IgD-negative memory B cell (primary cell): ENCODE results near the gene RTL10. TPM values are rescaled to one million over a fixed set of nuclear protein-coding genes. Genes with fewer than 3 reads are reported as not detected.
A peak's percentile ranks its signal among the peaks of the same experiment; 100 is the strongest.
"Not testable (repeated sequence)": the region's sequence is repeated elsewhere in the genome, so short reads cannot be mapped to it uniquely, and the experiment has no call there.

ENCODE experiments used
- H3K27ac Mint-ChIP-seq, 3 donors: one replicate each; pipeline ENCODE4 v1.8.0; 2020 to 2022; ENCODE audit warnings: mild to moderate bottlenecking in 3 of 3, mixed read lengths in 3 of 3, moderate library complexity in 1 of 3
- H3K27me3 Mint-ChIP-seq: one replicate; pipeline ENCODE4 v1.8.0; 2021; ENCODE audit warnings: mixed read lengths
- H3K36me3 Mint-ChIP-seq: one replicate; pipeline ENCODE4 v1.8.0; 2020; ENCODE audit warnings: mild to moderate bottlenecking, mixed read lengths
- H3K4me1 Mint-ChIP-seq, 3 donors: one replicate each; pipeline ENCODE4 v1.8.0; 2020 to 2022; ENCODE audit warnings: mixed read lengths in 3 of 3, mild to moderate bottlenecking in 1 of 3
- H3K4me3 Mint-ChIP-seq, 4 donors: one replicate each; pipeline ENCODE4 v1.8.0; 2020 to 2022; ENCODE audit warnings: mild to moderate bottlenecking in 4 of 4, mixed read lengths in 4 of 4, moderate library complexity in 3 of 4
- H3K9me3 Mint-ChIP-seq, 3 donors: one replicate each; pipeline ENCODE4 v1.8.0; 2020 to 2021; ENCODE audit warnings: mixed read lengths in 3 of 3, mild to moderate bottlenecking in 1 of 3
- polyA plus RNA-seq: library from polyadenylated mRNA; unstranded; fragments of 300-500 nt; fragmentation: Illumina TruSeq; gene quantifications from one replicate; pipeline ENCODE4 v1.2.3, GENCODE V29; 2021

RTL10 gene
- polyA plus RNA-seq, 1 donor from 2014 or later = 7.3 TPM

DNA sequence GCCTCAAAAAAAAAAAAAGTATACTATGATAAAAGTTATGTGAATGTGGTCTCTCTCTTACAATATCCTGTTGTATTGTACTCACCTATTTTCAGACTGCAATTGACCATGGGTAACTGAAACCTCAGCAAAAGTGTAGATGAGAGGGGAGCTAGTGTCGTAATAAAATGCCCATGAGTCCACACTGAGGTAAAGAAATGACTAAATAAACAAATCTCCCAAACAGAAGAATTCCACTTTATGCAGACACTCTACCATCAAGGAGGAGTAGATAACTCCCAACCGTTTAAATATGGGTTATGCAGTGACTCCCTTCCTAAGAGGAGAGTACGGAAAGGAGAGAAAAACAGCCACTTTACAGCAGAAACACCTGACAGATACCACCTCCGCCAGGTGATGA is 14.6 kb downstream of the RTL10 start:
- Mint-ChIP-seq H3K27ac (no peak overlapping the region), H3K4me1 (peaks cover 5 to 23% (median 11%) of the 10 kb centered on the region in 3 donors), H3K36me3 (no peaks in the 10 kb centered on the region), H3K4me3 (no peak overlapping the region), H3K27me3 (no peaks in the 10 kb centered on the region), H3K9me3 (no peaks in the 10 kb centered on the region)

- no peak overlapping the region for H3K27ac Mint-ChIP-seq
- H3K27me3 Mint-ChIP-seq = no peaks in the 10 kb centered on the region
- H3K4me3 Mint-ChIP-seq = no peak overlapping the region
- no peaks in the 10 kb centered on the region for H3K9me3 Mint-ChIP-seq
- H3K4me1 Mint-ChIP-seq = peaks cover 3 to 16% (median 10%) of the 10 kb centered on the region in 3 donors
- H3K36me3 Mint-ChIP-seq = no peaks in the 10 kb centered on the region
These were observed 16.8 kb downstream of the RTL10 start for GRCh38 chr22:19837915-19838314.

GRCh38 chr22:19836512-19836911 is 18.2 kb downstream of the RTL10 start:
- H3K27ac Mint-ChIP-seq = no peak overlapping the region
- no peaks in the 10 kb centered on the region for H3K36me3 Mint-ChIP-seq
- H3K4me1 Mint-ChIP-seq = peaks cover 0 to 12% (median 9%) of the 10 kb centered on the region in 3 donors
- no peaks in the 10 kb centered on the region for H3K9me3 Mint-ChIP-seq
- H3K4me3 Mint-ChIP-seq = no peak overlapping the region
- H3K27me3 Mint-ChIP-seq = no peaks in the 10 kb centered on the region

GRCh38 chr22:19834599-19834998 is 20.1 kb downstream of the RTL10 start:
- Mint-ChIP-seq H3K27ac (no peak overlapping the region), H3K4me1 (peaks cover 0 to 8% (median 5%) of the 10 kb centered on the region in 3 donors), H3K36me3 (no peaks in the 10 kb centered on the region)

GRCh38 chr22:19833327-19833726 is 21.3 kb downstream of the RTL10 start:
- H3K36me3 Mint-ChIP-seq, H3K9me3 Mint-ChIP-seq, H3K4me3 Mint-ChIP-seq, H3K27ac Mint-ChIP-seq, H3K27me3 Mint-ChIP-seq, H3K4me1 Mint-ChIP-seq: not testable (repeated sequence)

More at GRCh38 chr22:19834599-19834998, 20.1 kb downstream of the RTL10 start:
- Mint-ChIP-seq H3K9me3 (no peaks in the 10 kb centered on the region), H3K27me3 (no peaks in the 10 kb centered on the region), H3K4me3 (no peak overlapping the region)

DNA sequence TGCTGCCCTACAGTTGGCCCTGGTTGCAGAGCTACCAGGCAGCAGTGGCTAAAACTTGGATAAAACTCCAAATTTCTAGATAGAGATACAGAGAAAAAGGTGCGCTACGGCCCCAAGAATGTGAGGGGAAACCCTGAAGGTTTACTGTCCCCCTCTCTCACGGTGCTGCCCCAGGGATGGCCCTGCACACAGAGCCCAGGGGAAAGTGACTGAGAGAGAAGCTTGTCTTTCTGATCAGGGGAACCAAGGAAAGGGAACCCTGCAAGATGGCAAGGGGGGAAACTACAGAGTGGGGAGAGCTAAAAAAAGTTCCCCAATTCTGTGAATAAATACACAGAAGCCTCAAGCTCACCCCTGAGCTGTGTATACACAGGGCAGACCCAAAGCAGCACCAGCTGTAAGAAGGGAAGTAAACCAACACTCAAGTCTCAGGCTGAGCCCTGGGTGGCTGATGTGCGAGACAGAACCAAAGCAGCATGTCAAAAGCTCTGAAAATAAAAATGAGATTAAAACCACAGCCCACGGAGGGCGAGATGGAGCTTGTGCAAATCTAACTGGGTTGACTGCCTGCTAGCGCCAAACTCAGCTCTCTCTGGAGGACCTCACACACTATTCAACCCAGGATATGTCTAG is 22.1 kb downstream of the RTL10 start:
- H3K27ac Mint-ChIP-seq = no peak overlapping the region
- peaks cover 2% of the 10 kb centered on the region for H3K36me3 Mint-ChIP-seq
- peaks cover 0 to 8% (median 1%) of the 10 kb centered on the region in 3 donors for H3K4me1 Mint-ChIP-seq
- H3K9me3 Mint-ChIP-seq = no peaks in the 10 kb centered on the region
- no peak overlapping the region for H3K4me3 Mint-ChIP-seq
- H3K27me3 Mint-ChIP-seq = no peaks in the 10 kb centered on the region

- H3K27me3 Mint-ChIP-seq, H3K4me3 Mint-ChIP-seq, H3K4me1 Mint-ChIP-seq, H3K27ac Mint-ChIP-seq, H3K36me3 Mint-ChIP-seq, H3K9me3 Mint-ChIP-seq: not testable (repeated sequence)
These were observed 22.7 kb downstream of the RTL10 start for GRCh38 chr22:19831979-19832378.

GRCh38 chr22:19831016-19831415 is 23.7 kb downstream of the RTL10 start:
- peak overlapping the region in 1 of 3 donors; percentile 4 for H3K27ac Mint-ChIP-seq
- no peaks in the 10 kb centered on the region for H3K27me3 Mint-ChIP-seq
- no peak overlapping the region for H3K4me3 Mint-ChIP-seq
- no peaks in the 10 kb centered on the region for H3K9me3 Mint-ChIP-seq
- peaks cover 0 to 6% (median 0%) of the 10 kb centered on the region in 3 donors for H3K4me1 Mint-ChIP-seq
- peaks cover 4% of the 10 kb centered on the region for H3K36me3 Mint-ChIP-seq

GRCh38 chr22:19828035-19828401 is 26.7 kb downstream of the RTL10 start:
- Mint-ChIP-seq H3K27ac (no peak overlapping the region), H3K27me3 (no peaks in the 10 kb centered on the region), H3K4me3 (no peak overlapping the region), H3K9me3 (no peaks in the 10 kb centered on the region), H3K36me3 (peaks cover 4% of the 10 kb centered on the region), H3K4me1 (peaks cover 0 to 5% (median 2%) of the 10 kb centered on the region in 3 donors)

- peaks cover 0 to 5% (median 2%) of the 10 kb centered on the region in 3 donors for H3K4me1 Mint-ChIP-seq
- H3K4me3 Mint-ChIP-seq = no peak overlapping the region
- no peaks in the 10 kb centered on the region for H3K27me3 Mint-ChIP-seq
- H3K27ac Mint-ChIP-seq = no peak overlapping the region
- H3K36me3 Mint-ChIP-seq = peaks cover 4% of the 10 kb centered on the region
- no peaks in the 10 kb centered on the region for H3K9me3 Mint-ChIP-seq
These were observed 27.2 kb downstream of the RTL10 start for GRCh38 chr22:19827341-19828034.

GRCh38 chr22:19826619-19826950 is 28.1 kb downstream of the RTL10 start:
- Mint-ChIP-seq H3K4me3 (peak overlapping the region in 1 of 4 donors; percentile 17), H3K9me3 (no peaks in the 10 kb centered on the region), H3K36me3 (peaks cover 4% of the 10 kb centered on the region), H3K27me3 (no peaks in the 10 kb centered on the region), H3K27ac (no peak overlapping the region), H3K4me1 (peaks cover 0 to 2% (median 2%) of the 10 kb centered on the region in 3 donors)

DNA sequence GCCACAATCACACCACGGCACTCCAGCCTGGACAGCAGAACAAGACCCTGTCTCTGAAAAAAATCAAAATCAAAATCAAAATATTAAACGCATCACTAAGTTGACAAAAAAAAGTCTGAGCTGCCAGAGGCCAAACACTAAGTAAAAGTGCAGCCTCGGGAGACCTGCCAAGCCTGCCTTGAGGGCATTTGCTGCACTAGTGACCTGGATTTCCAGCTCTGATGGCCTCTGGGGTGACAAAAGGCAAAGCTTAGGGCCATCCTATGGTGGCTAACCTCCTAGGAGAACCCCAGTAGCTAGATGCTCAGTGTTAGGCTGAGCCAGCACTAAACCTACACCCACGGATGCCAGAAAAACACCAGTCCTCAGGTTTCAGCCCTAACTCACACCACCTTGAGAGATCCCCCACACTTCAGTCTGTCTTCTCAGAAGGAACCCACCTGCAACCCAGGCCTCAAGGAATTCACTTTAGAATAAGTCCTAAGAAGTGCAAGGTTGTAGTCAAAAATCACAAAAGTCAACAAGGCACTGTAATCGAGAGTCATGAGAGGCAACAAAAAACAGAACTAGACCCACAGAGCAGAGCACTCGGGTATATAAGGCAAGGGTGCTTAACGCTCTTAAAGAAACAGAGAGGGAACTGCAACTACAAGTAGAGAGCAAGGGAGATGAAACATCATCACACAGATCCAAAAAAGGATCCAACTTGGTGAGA is 28.6 kb downstream of the RTL10 start:
- peaks cover 4% of the 10 kb centered on the region for H3K36me3 Mint-ChIP-seq
- H3K27ac Mint-ChIP-seq = no peak overlapping the region

DNA sequence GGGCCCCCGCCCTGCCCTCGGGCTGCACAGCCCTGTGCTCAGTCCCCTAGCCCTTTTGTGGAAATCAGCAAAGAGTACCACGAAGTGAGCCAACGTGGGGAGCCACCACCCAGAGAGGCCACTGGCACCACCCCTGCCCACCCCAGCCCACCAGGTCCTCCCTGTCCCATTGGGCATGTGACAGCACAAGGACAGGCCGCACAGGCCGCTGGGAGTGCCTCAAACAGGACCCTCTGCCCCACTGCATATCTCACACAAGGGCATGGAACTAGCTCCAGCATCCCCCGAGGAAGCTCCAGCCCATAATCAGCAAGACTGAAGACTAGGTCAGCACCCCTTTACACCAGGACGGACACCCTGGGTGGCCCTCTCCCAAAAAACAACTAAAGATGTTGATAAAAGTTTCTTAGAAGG is 29.7 kb downstream of the RTL10 start:
- Mint-ChIP-seq H3K4me3 (no peak overlapping the region), H3K27me3 (no peaks in the 10 kb centered on the region), H3K4me1 (peaks cover 0 to 2% (median 2%) of the 10 kb centered on the region in 3 donors), H3K27ac (no peak overlapping the region), H3K36me3 (peaks cover 4% of the 10 kb centered on the region), H3K9me3 (no peaks in the 10 kb centered on the region)

More for the DNA sequence above, 28.6 kb downstream of the RTL10 start:
- H3K4me3 Mint-ChIP-seq = no peak overlapping the region
- no peaks in the 10 kb centered on the region for H3K27me3 Mint-ChIP-seq
- no peaks in the 10 kb centered on the region for H3K9me3 Mint-ChIP-seq
- peaks cover 0 to 2% (median 2%) of the 10 kb centered on the region in 3 donors for H3K4me1 Mint-ChIP-seq

DNA sequence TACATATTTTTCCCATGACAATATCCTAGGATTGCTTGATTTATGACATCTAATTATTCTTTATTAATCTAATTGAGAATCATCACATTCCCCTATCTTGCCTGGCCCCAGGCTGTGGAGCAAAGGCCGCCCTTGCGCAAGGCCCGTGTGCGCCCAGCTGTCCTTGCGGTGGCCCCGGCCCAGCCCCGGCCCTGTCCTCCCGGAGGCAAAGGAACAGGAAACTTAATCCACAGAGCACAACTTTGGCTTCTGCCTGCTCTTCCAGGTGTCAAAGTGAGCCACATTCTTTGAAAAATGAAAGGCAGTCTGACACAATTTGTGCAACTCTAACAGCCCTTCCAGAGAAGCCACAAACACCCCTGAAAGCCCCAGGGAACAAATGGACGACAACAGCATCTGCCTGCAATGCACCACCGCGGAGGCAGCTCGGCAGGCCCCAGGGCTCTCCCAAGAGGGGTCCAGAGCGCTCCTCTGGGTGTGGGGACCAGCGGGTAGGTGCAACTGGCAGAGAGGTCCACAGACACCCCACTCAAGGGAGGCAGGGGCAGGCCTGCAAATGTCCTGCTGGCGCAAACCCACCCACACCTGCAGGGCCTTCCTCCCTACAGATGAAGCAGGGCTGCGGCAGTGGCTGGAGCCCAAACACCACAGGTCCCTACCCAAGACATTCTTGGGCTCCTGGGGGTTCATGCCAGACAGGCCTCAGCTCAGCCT is 30.3 kb downstream of the RTL10 start:
- Mint-ChIP-seq H3K4me3 (no peak overlapping the region), H3K9me3 (no peaks in the 10 kb centered on the region), H3K27ac (no peak overlapping the region), H3K4me1 (peaks cover 0 to 2% (median 2%) of the 10 kb centered on the region in 3 donors), H3K36me3 (peaks cover 4% of the 10 kb centered on the region), H3K27me3 (no peaks in the 10 kb centered on the region)

GRCh38 chr22:19823902-19824211 is 30.8 kb downstream of the RTL10 start:
- Mint-ChIP-seq H3K4me1 (peaks cover 0 to 2% (median 2%) of the 10 kb centered on the region in 3 donors), H3K4me3 (no peak overlapping the region), H3K36me3 (peaks cover 4% of the 10 kb centered on the region), H3K9me3 (no peaks in the 10 kb centered on the region), H3K27me3 (no peaks in the 10 kb centered on the region), H3K27ac (no peak overlapping the region)
